Parathyroid adenoma (tissue), 2 donors: ENCODE data around the gene OBSCN.

ENCODE experiments used
- H2AFZ ChIP-seq: fragments of 300-600 bp; sonication (generic); one replicate; pipeline ENCODE4 v1.7.0; 2017; ENCODE audit warnings: antibody characterized with exemption, mild to moderate bottlenecking
- H3K27ac ChIP-seq: fragments of 300-600 bp; sonication (generic); one replicate; pipeline ENCODE4 v1.7.0; 2017
- H3K27me3 ChIP-seq: fragments of 300-600 bp; sonication (generic); one replicate; pipeline ENCODE4 v1.7.0; 2017; ENCODE audit warnings: low read length; ENCODE audit not compliant: control insufficient read depth, insufficient read depth
- H3K36me3 ChIP-seq: fragments of 300-600 bp; sonication (generic); one replicate; pipeline ENCODE4 v1.7.0; 2017; ENCODE audit warnings: low read length; ENCODE audit not compliant: control insufficient read depth, insufficient read depth
- H3K4me1 ChIP-seq: fragments of 300-600 bp; sonication (generic); one replicate; pipeline ENCODE4 v1.7.0; 2017; ENCODE audit warnings: control low read depth
- H3K4me2 ChIP-seq: fragments of 300-600 bp; sonication (generic); one replicate; pipeline ENCODE4 v1.7.0; 2017; ENCODE audit warnings: low read length
- H3K4me3 ChIP-seq: fragments of 300-600 bp; sonication (generic); one replicate; pipeline ENCODE4 v1.7.0; 2017; ENCODE audit warnings: low read depth, low read length
- H3K79me2 ChIP-seq: fragments of 300-600 bp; sonication (generic); one replicate; pipeline ENCODE4 v1.7.0; 2017; ENCODE audit warnings: control low read depth
- H3K9ac ChIP-seq: fragments of 300-600 bp; sonication (generic); one replicate; pipeline ENCODE4 v1.7.0; 2017; ENCODE audit warnings: mild to moderate bottlenecking
- H3K9me3 ChIP-seq: fragments of 300-600 bp; sonication (generic); one replicate; pipeline ENCODE4 v1.7.0; 2017; ENCODE audit warnings: low read length; ENCODE audit not compliant: control insufficient read depth
- TF ChIP-seq, protein P1 (sequence below): fragments of 300-600 bp; sonication (generic); IDR thresholded peaks from one replicate; pipeline ENCODE4 v1.7.0; 2017; ENCODE audit warnings: antibody characterized with exemption, mild to moderate bottlenecking
- donor health status: primary hyperparathyroidism.

Gene OBSCN

DNA sequence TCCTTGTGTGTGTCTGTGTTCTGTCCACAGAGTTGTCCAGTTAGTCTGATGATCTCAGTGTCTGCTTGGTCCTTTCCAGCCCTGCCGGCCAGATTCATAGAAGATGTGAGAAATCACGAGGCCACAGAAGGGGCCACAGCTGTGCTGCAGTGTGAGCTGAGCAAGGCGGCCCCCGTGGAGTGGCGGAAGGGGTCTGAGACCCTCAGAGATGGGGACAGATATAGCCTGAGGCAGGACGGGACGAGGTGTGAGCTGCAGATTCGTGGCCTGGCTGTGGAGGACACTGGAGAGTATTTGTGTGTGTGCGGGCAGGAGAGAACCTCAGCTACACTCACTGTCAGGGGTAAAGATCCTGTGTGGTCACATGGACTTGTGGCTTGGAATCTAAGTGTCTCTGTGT, 95.8 kb downstream of the OBSCN start:
- TF ChIP-seq, protein P1, sequence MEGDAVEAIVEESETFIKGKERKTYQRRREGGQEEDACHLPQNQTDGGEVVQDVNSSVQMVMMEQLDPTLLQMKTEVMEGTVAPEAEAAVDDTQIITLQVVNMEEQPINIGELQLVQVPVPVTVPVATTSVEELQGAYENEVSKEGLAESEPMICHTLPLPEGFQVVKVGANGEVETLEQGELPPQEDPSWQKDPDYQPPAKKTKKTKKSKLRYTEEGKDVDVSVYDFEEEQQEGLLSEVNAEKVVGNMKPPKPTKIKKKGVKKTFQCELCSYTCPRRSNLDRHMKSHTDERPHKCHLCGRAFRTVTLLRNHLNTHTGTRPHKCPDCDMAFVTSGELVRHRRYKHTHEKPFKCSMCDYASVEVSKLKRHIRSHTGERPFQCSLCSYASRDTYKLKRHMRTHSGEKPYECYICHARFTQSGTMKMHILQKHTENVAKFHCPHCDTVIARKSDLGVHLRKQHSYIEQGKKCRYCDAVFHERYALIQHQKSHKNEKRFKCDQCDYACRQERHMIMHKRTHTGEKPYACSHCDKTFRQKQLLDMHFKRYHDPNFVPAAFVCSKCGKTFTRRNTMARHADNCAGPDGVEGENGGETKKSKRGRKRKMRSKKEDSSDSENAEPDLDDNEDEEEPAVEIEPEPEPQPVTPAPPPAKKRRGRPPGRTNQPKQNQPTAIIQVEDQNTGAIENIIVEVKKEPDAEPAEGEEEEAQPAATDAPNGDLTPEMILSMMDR: no peak
- H3K27me3 ChIP-seq: no peaks in the 10 kb centered on the region
- no peak overlapping the region for H3K9ac ChIP-seq
- no peaks in the 10 kb centered on the region for H3K4me1 ChIP-seq
- no peak overlapping the region for H3K4me2 ChIP-seq
- H3K4me3 ChIP-seq: no peak overlapping the region
- no peaks in the 10 kb centered on the region for H3K79me2 ChIP-seq
- no peaks in the 10 kb centered on the region for H3K36me3 ChIP-seq
- no peaks in the 10 kb centered on the region for H3K9me3 ChIP-seq
- no peak overlapping the region for H2AFZ ChIP-seq
- H3K27ac ChIP-seq: no peak overlapping the region

GRCh38 chr1:228304225-228304624, 96.4 kb downstream of the OBSCN start:
- Histone ChIP-seq H3K4me1 (no peaks in the 10 kb centered on the region), H3K79me2 (no peaks in the 10 kb centered on the region), H3K4me2 (no peak overlapping the region), H3K9ac (no peak overlapping the region), H3K27me3 (no peaks in the 10 kb centered on the region), H2AFZ (no peak overlapping the region), H3K27ac (no peak overlapping the region), H3K4me3 (no peak overlapping the region), H3K36me3 (no peaks in the 10 kb centered on the region), H3K9me3 (no peaks in the 10 kb centered on the region)
- TF ChIP-seq, protein P1: no peak

- Histone ChIP-seq H3K27ac (no peak overlapping the region), H3K36me3 (no peaks in the 10 kb centered on the region), H3K4me1 (no peaks in the 10 kb centered on the region), H3K9ac (no peak overlapping the region), H2AFZ (no peak overlapping the region), H3K9me3 (no peaks in the 10 kb centered on the region), H3K4me3 (no peak overlapping the region), H3K27me3 (no peaks in the 10 kb centered on the region), H3K4me2 (no peak overlapping the region), H3K79me2 (no peaks in the 10 kb centered on the region)
- TF ChIP-seq, protein P1: no peak
Measured at GRCh38 chr1:228304766-228305395, 97.0 kb downstream of the OBSCN start.

- no peaks in the 10 kb centered on the region for H3K79me2 ChIP-seq
- no peaks in the 10 kb centered on the region for H3K4me1 ChIP-seq
- no peak overlapping the region for H3K9ac ChIP-seq
- no peak overlapping the region for H3K4me2 ChIP-seq
- H3K36me3 ChIP-seq: no peaks in the 10 kb centered on the region
- no peak overlapping the region for H3K27ac ChIP-seq
- no peak overlapping the region for H2AFZ ChIP-seq
- TF ChIP-seq, protein P1: no peak
- no peak overlapping the region for H3K4me3 ChIP-seq
- H3K27me3 ChIP-seq: no peaks in the 10 kb centered on the region
- H3K9me3 ChIP-seq: no peaks in the 10 kb centered on the region
Measured at GRCh38 chr1:228305721-228306152, 97.9 kb downstream of the OBSCN start.
